ENCODE measurements around the gene PAK6.

The PAK6 gene

DNA sequence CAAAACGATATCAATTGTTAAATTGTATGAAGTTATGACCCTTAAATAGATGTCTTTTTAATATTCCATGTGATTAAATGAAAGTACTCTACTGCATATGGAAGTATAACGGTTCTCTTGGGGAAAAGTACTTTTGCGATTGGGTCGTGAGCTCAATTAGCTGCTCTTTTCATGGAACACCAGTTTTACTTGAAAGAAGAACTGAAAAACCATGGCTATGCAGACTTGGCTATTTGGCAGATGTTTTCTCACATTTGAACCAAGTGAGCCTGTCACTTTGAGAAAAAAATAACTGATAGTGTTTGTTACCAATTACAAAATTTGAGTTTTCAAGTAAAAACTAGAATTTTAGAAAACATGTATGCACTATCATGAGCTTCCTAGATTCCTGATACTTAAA lies 78.7 kb downstream of the PAK6 start:
- Histone ChIP-seq H3K4me2 (ENCODE audit: low read depth, low read length, poor library complexity, severe bottlenecking) (no peak overlapping the region), H3K9me3 (ENCODE audit: insufficient read depth, low read length) (no peaks in the 10 kb centered on the region), H3F3A (ENCODE audit: insufficient read depth) (no peaks in the 10 kb centered on the region), H3K36me3 (ENCODE audit: low read length) (no peaks in the 10 kb centered on the region), H4K20me1 (ENCODE audit: low read depth, low read length) (no peaks in the 10 kb centered on the region), H2AFZ (ENCODE audit: low read depth, low read length, severe bottlenecking) (no peak overlapping the region), H3K9ac (ENCODE audit: low read length) (no peak overlapping the region), H3K9me2 (replicated peaks; ENCODE audit: insufficient read depth, low read length) (no peaks in the 10 kb centered on the region), H3K27me3 (ENCODE audit: low read length) (no peaks in the 10 kb centered on the region), H3K4me3 (ENCODE audit: insufficient read depth, low read length, poor library complexity, severe bottlenecking) (no peak overlapping the region), H3K27ac (ENCODE audit: low read depth, low read length) (no peak overlapping the region), H3K79me2 (ENCODE audit: insufficient read depth, low read length) (no peaks in the 10 kb centered on the region)
- TF ChIP-seq, protein P1, sequence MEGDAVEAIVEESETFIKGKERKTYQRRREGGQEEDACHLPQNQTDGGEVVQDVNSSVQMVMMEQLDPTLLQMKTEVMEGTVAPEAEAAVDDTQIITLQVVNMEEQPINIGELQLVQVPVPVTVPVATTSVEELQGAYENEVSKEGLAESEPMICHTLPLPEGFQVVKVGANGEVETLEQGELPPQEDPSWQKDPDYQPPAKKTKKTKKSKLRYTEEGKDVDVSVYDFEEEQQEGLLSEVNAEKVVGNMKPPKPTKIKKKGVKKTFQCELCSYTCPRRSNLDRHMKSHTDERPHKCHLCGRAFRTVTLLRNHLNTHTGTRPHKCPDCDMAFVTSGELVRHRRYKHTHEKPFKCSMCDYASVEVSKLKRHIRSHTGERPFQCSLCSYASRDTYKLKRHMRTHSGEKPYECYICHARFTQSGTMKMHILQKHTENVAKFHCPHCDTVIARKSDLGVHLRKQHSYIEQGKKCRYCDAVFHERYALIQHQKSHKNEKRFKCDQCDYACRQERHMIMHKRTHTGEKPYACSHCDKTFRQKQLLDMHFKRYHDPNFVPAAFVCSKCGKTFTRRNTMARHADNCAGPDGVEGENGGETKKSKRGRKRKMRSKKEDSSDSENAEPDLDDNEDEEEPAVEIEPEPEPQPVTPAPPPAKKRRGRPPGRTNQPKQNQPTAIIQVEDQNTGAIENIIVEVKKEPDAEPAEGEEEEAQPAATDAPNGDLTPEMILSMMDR (IDR thresholded peaks at IDR 0.05; ENCODE audit: insufficient read depth, low read length, poor library complexity, severe bottlenecking): no peak
- TF ChIP-seq EZH2phosphoT487 (conservative IDR thresholded peaks at IDR 0.05; ENCODE audit: low read length): no peak

DNA sequence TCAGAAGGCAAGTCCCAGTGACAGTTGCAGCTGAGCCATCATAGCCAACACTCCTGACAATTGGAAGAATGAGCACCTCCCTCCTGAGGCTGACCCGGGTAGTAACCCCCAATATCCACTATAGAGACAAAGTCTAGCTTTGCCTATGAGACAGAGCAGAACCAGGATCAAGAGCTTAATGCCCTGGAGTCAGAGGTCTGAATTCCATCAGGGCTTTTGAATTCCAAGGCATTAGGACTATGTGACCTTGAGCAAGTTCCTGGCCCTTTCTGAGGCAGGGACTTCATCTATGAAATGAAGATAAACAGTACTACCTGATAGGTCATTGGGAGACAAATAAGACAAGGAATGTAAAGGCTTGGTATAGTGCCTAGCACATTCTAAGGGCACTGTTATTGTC lies 81.5 kb downstream of the PAK6 start:
- H3K9me3 ChIP-seq (ENCODE audit: insufficient read depth, low read length): no peaks in the 10 kb centered on the region
- H3K79me2 ChIP-seq (ENCODE audit: insufficient read depth, low read length): no peaks in the 10 kb centered on the region
- H3K4me2 ChIP-seq (ENCODE audit: low read depth, low read length, poor library complexity, severe bottlenecking): no peak overlapping the region
- H3F3A ChIP-seq (ENCODE audit: insufficient read depth): no peaks in the 10 kb centered on the region
- no peak overlapping the region for H3K4me3 ChIP-seq (ENCODE audit: insufficient read depth, low read length, poor library complexity, severe bottlenecking)
- no peaks in the 10 kb centered on the region for H3K9me2 ChIP-seq (replicated peaks; ENCODE audit: insufficient read depth, low read length)
- no peak overlapping the region for H3K9ac ChIP-seq (ENCODE audit: low read length)
- H3K27me3 ChIP-seq (ENCODE audit: low read length): no peaks in the 10 kb centered on the region
- H3K36me3 ChIP-seq (ENCODE audit: low read length): no peaks in the 10 kb centered on the region
- H2AFZ ChIP-seq (ENCODE audit: low read depth, low read length, severe bottlenecking): no peak overlapping the region
- TF ChIP-seq, protein P1 (IDR thresholded peaks at IDR 0.05; ENCODE audit: insufficient read depth, low read length, poor library complexity, severe bottlenecking): no peak
- H3K27ac ChIP-seq (ENCODE audit: low read depth, low read length): no peak overlapping the region
- H4K20me1 ChIP-seq (ENCODE audit: low read depth, low read length): no peaks in the 10 kb centered on the region

DNA sequence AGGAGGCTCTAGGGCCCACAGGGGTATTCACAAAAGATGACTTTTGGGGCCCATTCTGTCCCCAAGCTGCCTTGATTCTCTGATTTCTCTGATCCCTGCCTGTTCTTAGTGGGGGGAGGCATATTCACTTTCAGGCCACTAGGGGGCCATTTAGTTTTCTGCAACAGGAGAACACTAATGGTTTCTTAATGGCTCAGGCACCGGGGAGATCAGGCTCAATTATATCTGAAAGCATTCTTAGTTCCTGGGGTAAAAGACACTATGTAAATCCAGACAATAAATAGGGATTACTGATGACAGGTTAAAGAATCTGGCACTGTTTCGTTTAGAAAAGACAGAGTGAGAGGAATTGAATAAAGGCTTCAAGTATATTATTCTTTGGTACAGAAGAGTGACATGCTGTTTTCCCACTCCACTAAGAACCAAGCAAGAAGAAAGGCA lies 82.1 kb downstream of the PAK6 start:
- no peaks in the 10 kb centered on the region for H4K20me1 ChIP-seq (ENCODE audit: low read depth, low read length)
- H3K9ac ChIP-seq (ENCODE audit: low read length): no peak overlapping the region
- no peaks in the 10 kb centered on the region for H3K27me3 ChIP-seq (ENCODE audit: low read length)
- H3K9me2 ChIP-seq (replicated peaks; ENCODE audit: insufficient read depth, low read length): no peaks in the 10 kb centered on the region
- H3K4me3 ChIP-seq (ENCODE audit: insufficient read depth, low read length, poor library complexity, severe bottlenecking): no peak overlapping the region
- H3K27ac ChIP-seq (ENCODE audit: low read depth, low read length): no peak overlapping the region
- no peak overlapping the region for H2AFZ ChIP-seq (ENCODE audit: low read depth, low read length, severe bottlenecking)
- no peaks in the 10 kb centered on the region for H3K79me2 ChIP-seq (ENCODE audit: insufficient read depth, low read length)
- H3F3A ChIP-seq (ENCODE audit: insufficient read depth): no peaks in the 10 kb centered on the region
- no peaks in the 10 kb centered on the region for H3K36me3 ChIP-seq (ENCODE audit: low read length)
- no peak overlapping the region for H3K4me2 ChIP-seq (ENCODE audit: low read depth, low read length, poor library complexity, severe bottlenecking)
- H3K9me3 ChIP-seq (ENCODE audit: insufficient read depth, low read length): no peaks in the 10 kb centered on the region
- TF ChIP-seq, protein P1 (IDR thresholded peaks at IDR 0.05; ENCODE audit: insufficient read depth, low read length, poor library complexity, severe bottlenecking): peak; percentile 93
- TF ChIP-seq EZH2phosphoT487 (conservative IDR thresholded peaks at IDR 0.05; ENCODE audit: low read length): no peak
